Activated naive CD8-positive, alpha-beta T cell treated with anti-CD3 and anti-CD28 coated beads for 36 hours (primary cell): Measurements from ENCODE around the gene TNFAIP8L1. TPM values are rescaled to one million over a fixed set of nuclear protein-coding genes. Genes with fewer than 3 reads are reported as not detected.
"Not testable (repeated sequence)": the region's sequence is repeated elsewhere in the genome, so short reads cannot be mapped to it uniquely, and the experiment has no call there.

ENCODE experiments used
- DNase-seq: peaks from one replicate; pipeline ENCODE4 v3.0.0; 2021
- H3K27ac Mint-ChIP-seq: one replicate; pipeline ENCODE4 v1.8.0; 2022; ENCODE audit warnings: mild to moderate bottlenecking, moderate library complexity, mixed read lengths
- H3K27me3 Mint-ChIP-seq: one replicate; pipeline ENCODE4 v1.8.0; 2022; ENCODE audit warnings: mild to moderate bottlenecking, mixed read lengths
- H3K36me3 Mint-ChIP-seq: one replicate; pipeline ENCODE4 v1.8.0; 2021; ENCODE audit warnings: mild to moderate bottlenecking, mixed read lengths
- H3K4me1 Mint-ChIP-seq: one replicate; pipeline ENCODE4 v1.8.0; 2021; ENCODE audit warnings: mixed read lengths
- H3K4me3 Mint-ChIP-seq: one replicate; pipeline ENCODE4 v1.8.0; 2022; ENCODE audit warnings: mild to moderate bottlenecking, moderate library complexity, mixed read lengths
- H3K9me3 Mint-ChIP-seq: one replicate; pipeline ENCODE4 v1.8.0; 2022; ENCODE audit warnings: mixed read lengths
- total RNA-seq, 2 experiments: library from RNA; stranded (reverse); gene quantifications; one replicate each; pipeline ENCODE4 v1.2.3, GENCODE V29; 2021

The TNFAIP8L1 gene
- 10 to 100 TPM; 10.7 to 11.3 TPM for total RNA-seq

GRCh38 chr19:4638828-4639530, at the start of gene TNFAIP8L1:
TSS of gene TNFAIP8L1 (plus strand) at chr19:4639516. CDS start at chr19:4651870, 12,354 bp downstream.
- Mint-ChIP-seq H3K27ac (peak within 1 kb of the TSS; percentile 98), H3K27me3 (no peaks in the 10 kb centered on the region)

DNA sequence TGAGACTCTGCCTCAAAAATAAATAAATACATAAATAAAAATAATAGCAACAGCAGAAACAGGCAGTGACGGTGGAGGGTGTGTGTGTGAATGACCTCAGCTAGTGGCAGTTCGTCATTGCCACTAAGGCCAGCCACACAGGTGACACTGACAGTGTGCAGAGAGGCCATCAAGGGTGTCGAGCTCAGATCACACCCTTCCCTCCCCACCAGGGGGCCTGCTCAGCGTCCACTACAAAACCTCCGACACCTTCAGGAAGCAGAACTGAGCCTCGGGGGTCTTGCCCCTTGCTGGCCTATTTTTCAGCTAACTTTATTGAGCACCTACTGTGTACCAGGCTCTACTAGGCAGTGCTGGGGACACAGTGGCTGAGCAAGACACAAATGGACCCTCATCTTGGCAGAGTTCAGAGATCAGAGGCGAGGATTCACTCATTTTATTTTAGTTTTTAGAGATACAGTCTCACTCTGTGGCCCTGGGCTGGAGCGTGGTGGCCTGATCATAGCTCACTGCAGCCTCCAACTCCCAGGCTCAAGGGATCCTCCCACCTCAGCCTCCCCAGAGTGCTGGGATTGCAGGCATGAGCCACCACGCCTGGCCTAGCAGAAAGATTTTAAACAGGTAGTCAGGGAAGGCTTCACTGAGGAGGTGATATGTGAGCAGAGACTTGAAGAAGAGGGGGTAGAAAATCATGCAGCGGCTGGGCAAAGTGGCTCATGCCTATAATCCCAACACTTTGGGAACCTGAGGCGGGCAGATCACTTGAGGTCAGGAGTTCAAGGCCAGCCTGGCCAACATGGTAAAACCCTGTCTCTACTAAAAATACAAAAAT, 49.5 kb upstream of the TNFAIP8L1 start:
- DNase-seq = peak; percentile 37
- H3K4me1 Mint-ChIP-seq = no peaks in the 10 kb centered on the region

More at GRCh38 chr19:4638828-4639530, at the start of gene TNFAIP8L1:
- H3K4me1 Mint-ChIP-seq = peaks cover 19% of the 10 kb centered on the region
- peaks cover 2% of the 10 kb centered on the region for H3K36me3 Mint-ChIP-seq
- peak within 1 kb of the TSS; percentile 99 for H3K4me3 Mint-ChIP-seq
- DNase-seq = peak; percentile 99
- H3K9me3 Mint-ChIP-seq = no peaks in the 10 kb centered on the region

DNA sequence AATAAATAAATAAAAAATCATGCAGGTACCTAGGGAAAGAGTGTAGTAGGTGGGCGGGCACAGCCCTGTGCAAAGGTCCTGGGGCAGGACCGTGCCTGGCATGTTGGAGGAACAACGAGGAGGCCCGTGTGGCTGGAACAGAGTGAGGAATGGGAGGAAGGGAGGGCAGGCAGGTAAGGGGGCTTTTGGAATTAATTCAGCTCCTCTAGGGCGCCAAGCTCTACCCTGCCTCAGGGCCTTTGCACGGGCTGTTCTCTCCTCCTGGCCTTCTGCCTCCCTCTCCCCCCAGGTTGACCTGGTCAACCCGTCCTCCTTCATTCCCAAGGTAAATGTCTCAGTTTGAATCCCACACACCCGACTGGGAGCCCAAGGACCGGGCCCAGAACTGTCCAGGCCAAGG, 48.8 kb upstream of the TNFAIP8L1 start:
- no peak for DNase-seq
- H3K9me3 Mint-ChIP-seq = no peaks in the 10 kb centered on the region
- H3K4me1 Mint-ChIP-seq = no peaks in the 10 kb centered on the region
- H3K27ac Mint-ChIP-seq = no peak overlapping the region
- no peak overlapping the region for H3K4me3 Mint-ChIP-seq
- no peaks in the 10 kb centered on the region for H3K36me3 Mint-ChIP-seq
- H3K27me3 Mint-ChIP-seq = peaks cover 59% of the 10 kb centered on the region

More for the DNA sequence above, 49.5 kb upstream of the TNFAIP8L1 start:
- Mint-ChIP-seq H3K9me3 (no peaks in the 10 kb centered on the region), H3K27me3 (peaks cover 59% of the 10 kb centered on the region), H3K4me3 (no peak overlapping the region), H3K36me3 (no peaks in the 10 kb centered on the region), H3K27ac (no peak overlapping the region)

DNA sequence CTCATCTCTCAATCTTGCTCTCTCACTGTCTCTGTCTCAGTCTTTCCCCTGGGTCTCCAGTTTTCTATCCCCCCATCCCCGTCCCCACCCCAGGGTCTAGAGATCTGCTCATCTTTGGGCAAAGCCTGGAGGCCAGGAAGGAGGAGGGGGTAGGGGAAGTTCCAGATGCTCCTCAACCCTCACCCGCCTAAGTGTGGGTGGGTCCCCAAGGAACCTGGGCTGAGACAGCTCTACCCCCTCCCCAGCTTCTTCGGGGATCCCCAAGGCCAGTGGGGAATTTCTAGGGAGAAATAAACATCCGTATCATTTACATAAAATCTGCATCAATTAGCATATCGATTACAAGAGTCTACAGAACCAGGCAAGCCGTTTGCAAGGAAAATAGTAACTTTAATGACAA, 48.0 kb upstream of the TNFAIP8L1 start:
- Mint-ChIP-seq H3K27me3 (peaks cover 59% of the 10 kb centered on the region), H3K27ac (no peak overlapping the region), H3K4me1 (no peaks in the 10 kb centered on the region), H3K9me3 (no peaks in the 10 kb centered on the region), H3K36me3 (no peaks in the 10 kb centered on the region), H3K4me3 (no peak overlapping the region)
- no peak for DNase-seq

- H3K4me3 Mint-ChIP-seq = no peak overlapping the region
These were observed 46.9 kb upstream of the TNFAIP8L1 start for GRCh38 chr19:4592445-4592844.

GRCh38 chr19:4593409-4593851, 45.9 kb upstream of the TNFAIP8L1 start:
- H3K9me3 Mint-ChIP-seq = no peaks in the 10 kb centered on the region
- H3K36me3 Mint-ChIP-seq = no peaks in the 10 kb centered on the region
- no peak overlapping the region for H3K27ac Mint-ChIP-seq
- peaks cover 72% of the 10 kb centered on the region for H3K27me3 Mint-ChIP-seq
- no peak for DNase-seq
- H3K4me3 Mint-ChIP-seq = no peak overlapping the region
- peaks cover 3% of the 10 kb centered on the region for H3K4me1 Mint-ChIP-seq

More at GRCh38 chr19:4592445-4592844, 46.9 kb upstream of the TNFAIP8L1 start:
- DNase-seq = no peak
- Mint-ChIP-seq H3K27ac (no peak overlapping the region), H3K4me1 (peaks cover 3% of the 10 kb centered on the region), H3K9me3 (no peaks in the 10 kb centered on the region), H3K36me3 (no peaks in the 10 kb centered on the region), H3K27me3 (peaks cover 70% of the 10 kb centered on the region)

DNA sequence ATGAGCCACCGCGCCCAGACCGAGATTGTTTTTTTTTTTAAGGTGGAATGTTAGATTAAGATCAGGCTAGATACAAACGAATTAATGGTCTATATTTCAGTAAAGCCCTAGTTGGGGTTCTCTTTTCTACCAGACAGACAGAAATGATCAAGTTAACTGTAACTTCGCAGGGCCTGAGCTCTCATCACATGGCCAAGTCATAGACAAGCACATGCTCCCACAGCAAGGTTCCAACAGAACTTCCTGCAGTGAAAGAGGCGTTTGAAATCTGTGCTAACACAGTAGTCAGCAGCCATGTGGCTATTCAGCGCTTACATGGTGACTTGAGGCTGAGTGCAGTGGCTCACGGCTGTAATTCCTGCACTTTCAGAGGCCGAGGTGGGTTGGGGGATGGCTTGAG, 45.1 kb upstream of the TNFAIP8L1 start:
- H3K9me3 Mint-ChIP-seq = no peaks in the 10 kb centered on the region
- H3K27me3 Mint-ChIP-seq = peaks cover 77% of the 10 kb centered on the region
- no peaks in the 10 kb centered on the region for H3K36me3 Mint-ChIP-seq
- H3K27ac Mint-ChIP-seq = no peak overlapping the region
- H3K4me1 Mint-ChIP-seq = peaks cover 3% of the 10 kb centered on the region
- H3K4me3 Mint-ChIP-seq = no peak overlapping the region
- DNase-seq = no peak

- not testable (repeated sequence) for H3K36me3 Mint-ChIP-seq, H3K9me3 Mint-ChIP-seq, H3K4me3 Mint-ChIP-seq, H3K27ac Mint-ChIP-seq, DNase-seq, H3K4me1 Mint-ChIP-seq
- H3K27me3 Mint-ChIP-seq = peaks cover 77% of the 10 kb centered on the region
These were observed 44.2 kb upstream of the TNFAIP8L1 start for GRCh38 chr19:4595158-4595557.

- DNase-seq = no peak
- no peaks in the 10 kb centered on the region for H3K36me3 Mint-ChIP-seq
- no peak overlapping the region for H3K27ac Mint-ChIP-seq
- H3K27me3 Mint-ChIP-seq = peaks cover 66% of the 10 kb centered on the region
- no peaks in the 10 kb centered on the region for H3K9me3 Mint-ChIP-seq
- no peak overlapping the region for H3K4me3 Mint-ChIP-seq
- peaks cover 3% of the 10 kb centered on the region for H3K4me1 Mint-ChIP-seq
These were observed 43.0 kb upstream of the TNFAIP8L1 start for GRCh38 chr19:4596033-4596904.

GRCh38 chr19:4597278-4597974, 41.9 kb upstream of the TNFAIP8L1 start:
- peaks cover 60% of the 10 kb centered on the region for H3K27me3 Mint-ChIP-seq
- H3K4me1 Mint-ChIP-seq = peaks cover 3% of the 10 kb centered on the region
- H3K9me3 Mint-ChIP-seq = no peaks in the 10 kb centered on the region
- no peaks in the 10 kb centered on the region for H3K36me3 Mint-ChIP-seq
- no peak for DNase-seq
- H3K27ac Mint-ChIP-seq = no peak overlapping the region
- H3K4me3 Mint-ChIP-seq = no peak overlapping the region

GRCh38 chr19:4597975-4598671, 41.2 kb upstream of the TNFAIP8L1 start:
- Mint-ChIP-seq H3K4me1 (peaks cover 3% of the 10 kb centered on the region), H3K36me3 (no peaks in the 10 kb centered on the region), H3K27me3 (peaks cover 53% of the 10 kb centered on the region), H3K4me3 (no peak overlapping the region), H3K9me3 (no peaks in the 10 kb centered on the region), H3K27ac (no peak overlapping the region)
- peak; percentile 48 for DNase-seq

DNA sequence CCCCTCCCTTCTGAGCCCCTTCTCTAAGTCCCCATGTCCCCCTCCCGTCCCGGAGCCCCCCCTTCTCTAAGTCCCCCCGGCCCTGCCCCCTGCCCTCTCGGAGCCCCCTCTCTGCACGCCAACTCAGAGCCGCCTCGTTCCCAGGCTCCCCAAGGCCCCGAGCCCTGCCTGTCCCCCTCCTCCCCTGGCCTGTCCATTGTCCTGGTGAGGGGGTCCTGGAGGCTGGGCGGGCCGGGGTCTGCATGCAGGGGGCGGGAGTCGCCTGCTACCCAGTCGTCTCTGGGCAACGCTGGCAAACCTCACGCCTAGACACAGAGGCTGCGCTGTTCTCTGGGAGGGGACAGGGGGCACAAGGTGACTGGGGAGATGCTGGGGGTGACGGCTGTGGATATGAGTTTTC, 40.6 kb upstream of the TNFAIP8L1 start:
- H3K27me3 Mint-ChIP-seq = peaks cover 52% of the 10 kb centered on the region
- H3K4me1 Mint-ChIP-seq = peaks cover 3% of the 10 kb centered on the region
- H3K27ac Mint-ChIP-seq = no peak overlapping the region
- no peaks in the 10 kb centered on the region for H3K9me3 Mint-ChIP-seq
- no peak for DNase-seq
- H3K4me3 Mint-ChIP-seq = no peak overlapping the region
- H3K36me3 Mint-ChIP-seq = no peaks in the 10 kb centered on the region

GRCh38 chr19:4600082-4600481, 39.2 kb upstream of the TNFAIP8L1 start:
- Mint-ChIP-seq H3K4me3 (no peak overlapping the region), H3K36me3 (no peaks in the 10 kb centered on the region), H3K27me3 (peaks cover 39% of the 10 kb centered on the region), H3K27ac (no peak overlapping the region), H3K9me3 (no peaks in the 10 kb centered on the region), H3K4me1 (peaks cover 3% of the 10 kb centered on the region)
- DNase-seq = no peak

- Mint-ChIP-seq H3K4me1 (peaks cover 3% of the 10 kb centered on the region), H3K36me3 (no peaks in the 10 kb centered on the region), H3K9me3 (no peaks in the 10 kb centered on the region), H3K4me3 (no peak overlapping the region), H3K27me3 (peaks cover 32% of the 10 kb centered on the region), H3K27ac (no peak overlapping the region)
- DNase-seq = no peak
These were observed 38.4 kb upstream of the TNFAIP8L1 start for GRCh38 chr19:4600893-4601292.
